Measurements from ENCODE around the gene THAP8.

DNA sequence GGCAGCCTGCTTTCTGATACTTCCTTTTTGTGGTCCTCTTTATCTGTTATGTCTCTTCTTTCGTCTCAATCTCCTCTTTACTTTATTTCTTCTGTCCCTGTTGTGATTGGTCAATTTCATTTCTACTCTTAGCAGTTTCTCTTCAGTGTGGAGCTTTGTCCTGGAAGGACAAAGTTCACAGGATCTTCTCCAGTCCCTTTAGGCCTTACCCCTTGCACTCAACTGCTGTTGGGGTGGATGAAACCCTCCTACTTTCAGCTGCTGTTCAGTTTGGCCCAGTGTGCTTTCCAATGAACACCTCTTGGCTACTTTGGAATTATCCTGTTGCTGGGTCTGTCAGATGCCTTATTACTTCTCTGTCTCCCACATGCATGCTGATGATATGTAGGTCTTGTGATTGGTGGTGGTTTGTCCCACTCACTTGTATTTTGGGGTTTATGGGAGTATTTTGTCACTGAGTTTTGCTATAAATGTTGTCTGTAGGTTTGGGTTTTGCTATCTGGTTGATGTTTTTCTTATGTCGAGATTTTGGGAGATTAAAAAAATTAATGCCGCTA, 25.4 kb upstream of the THAP8 start:
- TF ChIP-seq, protein P1, sequence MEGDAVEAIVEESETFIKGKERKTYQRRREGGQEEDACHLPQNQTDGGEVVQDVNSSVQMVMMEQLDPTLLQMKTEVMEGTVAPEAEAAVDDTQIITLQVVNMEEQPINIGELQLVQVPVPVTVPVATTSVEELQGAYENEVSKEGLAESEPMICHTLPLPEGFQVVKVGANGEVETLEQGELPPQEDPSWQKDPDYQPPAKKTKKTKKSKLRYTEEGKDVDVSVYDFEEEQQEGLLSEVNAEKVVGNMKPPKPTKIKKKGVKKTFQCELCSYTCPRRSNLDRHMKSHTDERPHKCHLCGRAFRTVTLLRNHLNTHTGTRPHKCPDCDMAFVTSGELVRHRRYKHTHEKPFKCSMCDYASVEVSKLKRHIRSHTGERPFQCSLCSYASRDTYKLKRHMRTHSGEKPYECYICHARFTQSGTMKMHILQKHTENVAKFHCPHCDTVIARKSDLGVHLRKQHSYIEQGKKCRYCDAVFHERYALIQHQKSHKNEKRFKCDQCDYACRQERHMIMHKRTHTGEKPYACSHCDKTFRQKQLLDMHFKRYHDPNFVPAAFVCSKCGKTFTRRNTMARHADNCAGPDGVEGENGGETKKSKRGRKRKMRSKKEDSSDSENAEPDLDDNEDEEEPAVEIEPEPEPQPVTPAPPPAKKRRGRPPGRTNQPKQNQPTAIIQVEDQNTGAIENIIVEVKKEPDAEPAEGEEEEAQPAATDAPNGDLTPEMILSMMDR (IDR thresholded peaks at IDR 0.05 in 4 of 5, conservative IDR thresholded peaks at IDR 0.05 in 1 of 5): no peak
- TF ChIP-seq POLR2A (IDR thresholded peaks at IDR 0.05): no peak
